GM19099 (cell line): Measurements from ENCODE around the gene NPFFR1.

Source experiments
- POLR2A ChIP-seq: IDR thresholded peaks from 3 replicates; pipeline ENCODE4 v1.6.1; 2011; ENCODE audit warnings: low read depth; ENCODE audit not compliant: insufficient read length; ENCODE audit errors: extremely low read depth

NPFFR1 gene, protein sequence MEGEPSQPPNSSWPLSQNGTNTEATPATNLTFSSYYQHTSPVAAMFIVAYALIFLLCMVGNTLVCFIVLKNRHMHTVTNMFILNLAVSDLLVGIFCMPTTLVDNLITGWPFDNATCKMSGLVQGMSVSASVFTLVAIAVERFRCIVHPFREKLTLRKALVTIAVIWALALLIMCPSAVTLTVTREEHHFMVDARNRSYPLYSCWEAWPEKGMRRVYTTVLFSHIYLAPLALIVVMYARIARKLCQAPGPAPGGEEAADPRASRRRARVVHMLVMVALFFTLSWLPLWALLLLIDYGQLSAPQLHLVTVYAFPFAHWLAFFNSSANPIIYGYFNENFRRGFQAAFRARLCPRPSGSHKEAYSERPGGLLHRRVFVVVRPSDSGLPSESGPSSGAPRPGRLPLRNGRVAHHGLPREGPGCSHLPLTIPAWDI

DNA sequence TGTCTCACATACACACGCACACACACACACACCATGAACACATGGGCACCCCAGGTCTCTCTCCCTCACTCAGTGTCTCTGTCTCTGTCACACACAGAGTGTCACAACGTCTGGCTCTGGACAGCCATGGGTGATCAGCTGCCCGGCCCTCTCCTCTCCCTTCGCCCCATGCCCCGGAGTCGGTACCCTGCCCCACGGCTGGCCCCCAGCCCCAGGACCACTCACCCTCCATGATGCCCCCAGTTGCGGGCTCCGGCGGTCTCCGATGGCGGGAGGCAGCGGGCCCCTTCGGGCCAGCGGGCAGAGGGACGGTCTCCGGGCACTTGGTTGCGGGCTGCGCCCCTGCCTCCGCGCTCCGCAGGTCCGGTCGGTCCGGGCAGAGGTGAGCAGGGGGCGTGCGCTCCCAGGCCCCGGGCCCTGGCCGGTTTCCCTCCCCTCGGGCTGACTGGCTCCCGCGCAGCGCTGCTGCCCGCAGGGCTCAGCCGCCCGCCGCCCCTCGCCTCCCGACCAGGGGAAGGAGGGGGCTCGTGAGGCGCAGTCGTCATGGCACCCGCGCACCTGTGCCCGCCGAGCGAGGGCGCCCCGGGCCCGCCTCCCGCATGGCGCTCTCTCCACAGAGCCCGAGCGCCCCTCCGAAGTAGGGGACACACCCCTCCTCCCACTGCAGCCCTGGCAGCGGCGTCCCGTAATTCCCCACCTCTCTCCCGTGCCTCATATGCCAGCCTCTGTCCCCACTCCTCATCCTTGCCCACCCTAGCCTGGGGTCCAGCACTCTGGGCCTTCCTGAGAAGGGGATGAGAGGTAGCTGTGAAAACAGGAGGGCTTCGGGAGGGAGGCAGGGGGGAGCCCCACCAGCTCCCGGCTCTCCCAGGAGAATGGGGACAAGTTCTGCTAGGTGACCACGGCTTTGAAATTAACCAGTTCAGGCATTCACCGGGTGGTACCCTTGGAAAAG is at the start of gene NPFFR1:
NPFFR1 (minus strand) TSS at position 560 of the 955 bp plus-strand sequence; CDS start at position 232, 328 bp downstream.
- no peak for TF ChIP-seq POLR2A

- TF ChIP-seq POLR2A: no peak
Measured at GRCh38 chr10:70333268-70333667, 49.5 kb upstream of the NPFFR1 start.

- TF ChIP-seq POLR2A: no peak
Measured at GRCh38 chr10:70331486-70332268, 47.9 kb upstream of the NPFFR1 start.

- no peak for TF ChIP-seq POLR2A
Measured at GRCh38 chr10:70331160-70331485, 47.3 kb upstream of the NPFFR1 start.

DNA sequence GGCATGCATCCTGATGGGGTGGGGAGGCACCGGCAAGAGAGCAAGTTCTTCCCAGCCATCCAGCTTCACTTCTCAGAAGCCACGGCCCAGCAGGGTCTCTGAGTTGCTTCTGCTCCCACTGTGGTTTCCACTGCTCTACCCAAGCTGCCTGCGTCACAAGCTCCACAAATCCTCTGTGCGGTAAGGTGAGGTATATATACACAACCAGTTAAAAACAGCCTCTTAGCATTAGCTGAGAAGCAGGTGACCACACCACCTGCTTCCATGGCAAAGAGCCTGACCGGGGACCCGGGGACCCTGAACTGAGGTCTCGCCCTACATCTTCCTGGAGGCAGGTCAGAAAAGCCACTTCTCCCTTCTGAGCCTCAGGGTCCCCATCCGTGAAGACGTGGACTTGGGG is 46.9 kb upstream of the NPFFR1 start:
- no peak for TF ChIP-seq POLR2A

DNA sequence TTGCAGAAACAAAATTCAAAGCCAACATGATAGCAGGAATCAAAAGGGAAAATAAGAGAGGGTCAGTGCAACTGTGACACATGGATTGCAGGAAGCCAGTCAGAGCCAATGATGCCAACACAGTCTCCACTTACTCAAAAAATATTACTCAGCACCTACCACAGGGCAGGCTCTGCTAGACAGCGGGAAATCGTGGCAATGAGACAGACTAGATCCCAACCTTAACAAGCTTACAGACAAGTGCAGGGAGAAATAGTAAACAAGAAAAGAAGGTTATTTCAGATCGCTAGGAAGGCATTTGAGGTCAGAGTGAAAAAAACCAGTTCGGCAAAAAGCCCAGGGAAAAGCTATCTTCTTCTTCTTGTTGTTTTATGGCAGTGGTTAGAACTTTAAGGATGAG is 45.2 kb upstream of the NPFFR1 start:
- TF ChIP-seq POLR2A: no peak

DNA sequence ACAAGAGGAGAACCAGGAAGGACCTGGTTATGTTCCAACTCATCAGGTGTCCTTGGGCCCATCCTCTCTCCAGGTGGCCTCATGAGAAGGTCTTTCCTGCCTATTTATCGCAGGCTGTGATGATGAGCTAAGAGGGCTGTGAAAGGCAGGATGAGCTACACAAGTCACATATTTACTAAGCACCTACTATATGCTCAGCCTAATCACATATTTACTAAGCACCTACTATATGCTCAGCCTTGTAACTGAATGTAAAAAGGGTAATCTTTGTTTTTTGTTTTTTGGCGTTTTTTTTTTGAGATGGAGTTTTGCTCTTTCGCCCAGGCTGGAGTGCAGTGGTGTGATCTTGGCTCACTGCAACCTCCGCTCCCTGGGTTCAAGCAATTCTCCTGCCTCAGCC is 44.2 kb upstream of the NPFFR1 start:
- TF ChIP-seq POLR2A: no peak

GRCh38 chr10:70324951-70325781 is 41.4 kb upstream of the NPFFR1 start:
- no peak for TF ChIP-seq POLR2A

- no peak for TF ChIP-seq POLR2A
Measured at GRCh38 chr10:70324339-70324861, 40.6 kb upstream of the NPFFR1 start.

- TF ChIP-seq POLR2A: no peak
Measured at GRCh38 chr10:70323697-70324338, 40.0 kb upstream of the NPFFR1 start.

DNA sequence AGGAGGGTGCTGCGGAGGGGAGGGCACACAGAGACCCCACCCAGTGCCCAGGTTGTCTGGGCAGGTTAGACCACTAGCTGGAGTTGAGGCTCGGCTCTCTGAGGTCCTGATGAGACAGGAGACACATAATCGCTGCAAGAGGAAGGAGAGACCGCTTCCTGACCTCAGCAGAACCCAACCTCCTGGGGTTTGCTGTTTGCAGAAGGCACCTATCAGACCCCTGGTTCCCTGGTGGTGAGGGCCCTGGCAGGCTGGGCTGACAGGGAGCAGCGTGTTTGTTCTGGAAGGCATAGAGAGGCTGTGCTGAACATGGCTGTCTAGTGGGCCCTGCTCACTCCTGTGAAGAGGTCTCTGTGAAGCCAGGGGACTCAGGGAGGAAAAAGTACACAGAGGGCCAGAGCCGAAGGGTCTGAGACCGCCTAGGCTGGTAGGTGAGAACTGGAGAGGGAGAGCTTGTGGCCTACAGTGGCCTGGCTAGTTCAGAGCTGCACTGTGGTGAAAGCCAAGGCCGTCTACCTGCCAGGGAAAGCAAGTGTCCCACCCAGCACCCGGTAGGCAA is 39.4 kb upstream of the NPFFR1 start:
- no peak for TF ChIP-seq POLR2A

DNA sequence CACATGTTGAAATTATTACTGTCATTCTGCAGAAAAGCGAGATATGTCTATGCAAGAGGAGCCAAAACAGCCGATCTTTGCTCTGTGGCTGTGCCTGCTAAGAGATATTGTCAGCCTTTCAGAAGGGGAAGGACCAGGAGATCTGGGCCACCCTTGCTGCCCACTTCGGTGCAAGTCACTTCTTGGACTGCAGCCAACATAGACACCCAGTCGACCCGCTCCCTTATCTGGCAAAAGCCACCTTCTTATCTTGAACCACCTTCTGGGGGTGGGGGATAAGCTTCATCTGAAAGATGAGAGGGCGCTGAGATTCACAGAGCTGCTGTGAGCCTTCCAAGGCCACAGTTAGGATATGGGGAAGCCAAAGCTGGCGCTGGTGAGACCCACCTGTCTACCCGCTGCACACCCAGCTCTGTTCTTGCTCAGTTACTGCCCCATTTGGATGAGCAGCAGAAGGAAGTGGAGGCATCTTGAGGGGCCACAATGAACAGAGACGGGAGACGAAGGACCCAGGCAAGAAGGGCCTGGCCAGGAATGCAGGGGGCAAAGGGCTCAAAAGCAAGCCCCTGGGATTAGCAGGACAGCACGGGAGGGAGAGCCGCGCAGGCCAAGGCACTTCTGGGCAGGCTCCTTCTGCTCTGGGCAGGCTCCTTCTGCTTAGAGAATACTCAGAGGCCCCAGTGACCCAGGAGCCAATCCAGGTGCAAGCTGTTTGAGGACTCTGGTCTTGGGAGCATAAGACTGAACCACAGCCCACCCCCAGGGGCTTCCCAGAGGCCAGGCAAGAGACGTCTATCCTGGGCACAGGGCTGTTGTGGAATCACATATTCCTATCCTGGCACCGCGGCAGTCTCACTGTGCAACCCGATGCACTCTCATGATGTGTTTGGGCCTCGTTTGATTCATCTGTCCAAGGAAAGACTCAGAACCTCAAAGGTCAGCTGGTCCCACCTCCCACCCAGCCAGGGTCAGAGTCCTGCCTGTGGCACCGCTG is 38.4 kb upstream of the NPFFR1 start:
- no peak for TF ChIP-seq POLR2A

DNA sequence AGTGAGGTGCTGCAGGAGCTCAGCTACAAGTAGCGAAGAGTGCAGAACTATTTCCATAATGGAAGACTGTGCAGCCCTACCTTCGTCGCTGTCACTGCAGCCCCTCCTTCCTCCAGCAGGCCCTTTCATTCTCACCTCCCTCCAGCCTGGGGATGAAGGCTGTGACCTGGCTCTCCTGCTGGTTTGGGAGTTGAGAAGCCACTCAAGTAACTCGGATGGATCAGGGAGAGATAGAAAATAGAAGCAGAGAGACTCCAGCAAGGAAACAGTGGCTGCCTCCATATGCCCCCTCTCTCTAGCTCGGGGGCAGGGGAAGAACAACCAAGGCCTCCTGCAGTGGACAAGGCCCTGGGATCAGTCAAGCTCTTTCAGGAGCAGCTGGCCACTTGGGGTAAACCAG is 37.4 kb upstream of the NPFFR1 start:
- TF ChIP-seq POLR2A: no peak

DNA sequence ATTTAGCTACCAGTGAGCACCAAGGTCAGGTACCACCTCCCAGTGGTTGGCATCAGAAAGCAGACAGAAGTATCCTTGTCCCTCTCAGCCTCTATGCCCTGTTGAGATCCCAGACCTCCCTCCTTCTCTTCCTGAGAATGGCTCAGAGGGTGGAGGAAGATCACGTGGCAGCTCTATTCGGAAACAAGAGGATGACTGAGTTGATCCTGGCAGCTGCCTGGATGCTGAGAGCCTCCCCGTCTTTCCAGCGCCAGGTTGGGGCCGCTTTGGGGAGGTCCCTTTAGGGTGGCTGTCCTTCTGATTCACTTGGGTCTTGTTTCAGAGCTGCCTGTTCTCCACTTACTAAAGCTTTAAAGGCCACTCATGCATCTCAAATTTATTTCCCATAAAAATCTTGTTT is 36.9 kb upstream of the NPFFR1 start:
- no peak for TF ChIP-seq POLR2A
